CD14-positive monocyte (primary cell): Measurements from ENCODE around the gene TSHZ2. TPM values are rescaled to one million over a fixed set of nuclear protein-coding genes. Genes with fewer than 3 reads are reported as not detected.

Experiments
- DNase-seq, 3 donors: peaks; one replicate each; pipeline ENCODE4 v3.0.0-alpha.2; 2011 to 2022
- H2AFZ ChIP-seq: 2 replicates; pipeline ENCODE4 v1.6.0; 2012; ENCODE audit warnings: mild to moderate bottlenecking, low read depth, low read length, inconsistent platforms; ENCODE audit not compliant: insufficient read depth, poor library complexity, severe bottlenecking
- H3K27ac ChIP-seq, 2 donors: 1 replicate in 1 of 2; 2 replicates in 1 of 2; pipeline ENCODE4 v1.5.1; 2012 to 2013; ENCODE audit warnings: low read length in 2 of 2, control low read depth in 1 of 2, inconsistent platforms in 1 of 2, low read depth in 1 of 2, mild to moderate bottlenecking in 1 of 2
- H3K27me3 ChIP-seq, 2 donors: one replicate each; pipeline versions ENCODE4 v1.6.0 to v1.6.1; 2011 to 2013; ENCODE audit warnings: low read length in 2 of 2; ENCODE audit not compliant: control insufficient read depth in 2 of 2, insufficient read depth in 2 of 2
- H3K36me3 ChIP-seq, 2 donors: replicated peaks in 1 of 2; 1 replicate in 1 of 2; 2 replicates in 1 of 2; pipeline versions ENCODE4 v1.5.1 to v1.6.1; 2012 to 2013; ENCODE audit warnings: low read length in 2 of 2, control low read depth in 1 of 2, inconsistent platforms in 1 of 2, mild to moderate bottlenecking in 1 of 2; ENCODE audit not compliant: insufficient read depth in 2 of 2, control insufficient read depth in 1 of 2
- H3K4me1 ChIP-seq, 2 donors: 1 replicate in 1 of 2; 2 replicates in 1 of 2; pipeline versions ENCODE4 v1.5.1 to v1.6.1; 2012 to 2013; ENCODE audit warnings: low read length in 2 of 2, control low read depth in 1 of 2, inconsistent platforms in 1 of 2, mild to moderate bottlenecking in 1 of 2, moderate library complexity in 1 of 2; ENCODE audit not compliant: insufficient read depth in 2 of 2, control insufficient read depth in 1 of 2
- H3K4me2 ChIP-seq: replicated peaks from 2 replicates; pipeline ENCODE3; 2012; ENCODE audit warnings: low read length, moderate library complexity, mild to moderate bottlenecking; ENCODE audit not compliant: poor library complexity, severe bottlenecking; ENCODE audit errors: extremely low read depth
- H3K4me3 ChIP-seq, 3 experiments: fragments of 200-600 bp in 1 of 3; sonication (generic) in 1 of 3; replicated peaks in 1 of 3; 1 replicate in 2 of 3; 2 replicates in 1 of 3; pipeline ENCODE4 v1.5.1; 2011 to 2013; ENCODE audit warnings: low read length in 3 of 3, mild to moderate bottlenecking in 3 of 3, control low read depth in 2 of 3, low read depth in 2 of 3, inconsistent platforms in 1 of 3, moderate library complexity in 1 of 3
- H3K79me2 ChIP-seq: 2 replicates; pipeline ENCODE4 v1.6.0; 2012; ENCODE audit warnings: mild to moderate bottlenecking, control low read depth, inconsistent platforms, low read length, moderate library complexity; ENCODE audit not compliant: insufficient read depth
- H3K9ac ChIP-seq: 2 replicates; pipeline ENCODE4 v1.6.0; 2017; ENCODE audit warnings: low read length, mild to moderate bottlenecking; ENCODE audit not compliant: insufficient read depth, poor library complexity, severe bottlenecking
- H3K9me3 ChIP-seq, 2 donors: replicated peaks in 1 of 2; 1 replicate in 1 of 2; 2 replicates in 1 of 2; pipeline versions ENCODE4 v1.5.1 to v1.6.1; 2012 to 2013; ENCODE audit warnings: low read length in 2 of 2, control low read depth in 1 of 2; ENCODE audit not compliant: control insufficient read depth in 1 of 2, insufficient read depth in 1 of 2
- H4K20me1 ChIP-seq: 2 replicates; pipeline ENCODE4 v1.6.0; 2012; ENCODE audit warnings: mild to moderate bottlenecking, low read length, control low read depth, moderate library complexity; ENCODE audit not compliant: insufficient read depth
- H3K27ac Mint-ChIP-seq, 7 donors: one replicate each; pipeline ENCODE4 v1.8.0; 2020; ENCODE audit warnings: mild to moderate bottlenecking in 7 of 7, mixed read lengths in 7 of 7, moderate library complexity in 6 of 7, inconsistent platforms in 2 of 7
- H3K27me3 Mint-ChIP-seq, 3 donors: one replicate each; pipeline ENCODE4 v1.8.0; 2021 to 2022; ENCODE audit warnings: low read depth in 3 of 3, mild to moderate bottlenecking in 3 of 3, mixed read lengths in 3 of 3, moderate library complexity in 3 of 3, inconsistent platforms in 1 of 3
- H3K36me3 Mint-ChIP-seq, 2 donors: one replicate each; pipeline ENCODE4 v1.8.0; 2020; ENCODE audit warnings: mixed read lengths in 2 of 2, inconsistent platforms in 1 of 2, mild to moderate bottlenecking in 1 of 2
- H3K4me1 Mint-ChIP-seq: one replicate; pipeline ENCODE4 v1.8.0; 2020; ENCODE audit warnings: mild to moderate bottlenecking, mixed read lengths
- H3K4me3 Mint-ChIP-seq, 2 donors: one replicate each; pipeline ENCODE4 v1.8.0; 2020; ENCODE audit warnings: mild to moderate bottlenecking in 2 of 2, mixed read lengths in 2 of 2, moderate library complexity in 1 of 2
- H3K9me3 Mint-ChIP-seq, 7 donors: one replicate each; pipeline ENCODE4 v1.8.0; 2020 to 2022; ENCODE audit warnings: mixed read lengths in 7 of 7, mild to moderate bottlenecking in 6 of 7, moderate library complexity in 6 of 7, inconsistent platforms in 2 of 7
- CTCF ChIP-seq: fragments of 200-600 bp; IDR thresholded peaks from one replicate; pipeline ENCODE4 v1.8.0; 2022; ENCODE audit warnings: antibody characterized with exemption, mild to moderate bottlenecking
- WGBS: methylation state at CpG from one replicate; pipeline ENCODE4 v1.1.5; 2013; ENCODE audit warnings: missing lambda C conversion rate; ENCODE audit not compliant: insufficient coverage; 5-methylcytosine and 5-hydroxymethylcytosine counted together
- intact Hi-C, 2 donors: fragments of 100-400 bp; cut with micrococcal nuclease; formaldehyde crosslinking; loops; one replicate each; pipeline versions ENCODE4 v1.15.0 to v1.15.1; 2023
- polyA plus RNA-seq, 3 donors: library from polyadenylated mRNA; depleted of rRNA in 1 of 3; unstranded in 2 of 3; stranded (reverse) in 1 of 3; fragments of 300-500 nt in 2 of 3; fragments of >200 nt in 1 of 3; fragmentation: Illumina TruSeq in 2 of 3; gene quantifications; 1 replicate in 2 of 3; 2 replicates in 1 of 3; pipeline ENCODE4 v1.2.3, GENCODE V29; 2012 to 2021

Gene TSHZ2
- polyA plus RNA-seq, 3 donors = not detected

- H3K9ac ChIP-seq = no peak overlapping the region
- no peaks in the 10 kb centered on the region for H3K36me3 ChIP-seq
- intact Hi-C loops = no loop called here
- H3K4me1 ChIP-seq = no peaks in the 10 kb centered on the region
- Mint-ChIP-seq H3K27ac (no peak overlapping the region), H3K4me3 (no peak overlapping the region), H3K27me3 (peaks cover 0 to 1% (median 0%) of the 10 kb centered on the region in 3 donors), H3K4me1 (no peaks in the 10 kb centered on the region), H3K9me3 (peaks cover 0 to 2% (median 0%) of the 10 kb centered on the region in 7 donors), H3K36me3 (no peaks in the 10 kb centered on the region)
- no CpG with 5 or more reads among the region's 2 CpGs for WGBS
- no peaks in the 10 kb centered on the region for H4K20me1 ChIP-seq
- H2AFZ ChIP-seq = no peak overlapping the region
- no peak for DNase-seq
- no peak overlapping the region for H3K4me3 ChIP-seq
- no peaks in the 10 kb centered on the region for H3K27me3 ChIP-seq
- TF ChIP-seq CTCF = no peak
- H3K79me2 ChIP-seq = no peaks in the 10 kb centered on the region
- no peaks in the 10 kb centered on the region for H3K9me3 ChIP-seq
- no peak overlapping the region for H3K4me2 ChIP-seq
- H3K27ac ChIP-seq = no peak overlapping the region
Observed at GRCh38 chr20:53480913-53481312, 508.8 kb downstream of the TSHZ2 start.

- Histone ChIP-seq H2AFZ (no peak overlapping the region), H3K79me2 (no peaks in the 10 kb centered on the region), H3K36me3 (no peaks in the 10 kb centered on the region), H4K20me1 (no peaks in the 10 kb centered on the region), H3K4me1 (no peaks in the 10 kb centered on the region), H3K27ac (no peak overlapping the region), H3K4me3 (no peak overlapping the region), H3K27me3 (no peaks in the 10 kb centered on the region), H3K9ac (no peak overlapping the region), H3K4me2 (no peak overlapping the region), H3K9me3 (no peaks in the 10 kb centered on the region)
- no peak for TF ChIP-seq CTCF
- Mint-ChIP-seq H3K9me3 (peaks cover 0 to under 1% (median 0%) of the 10 kb centered on the region in 7 donors), H3K27me3 (peaks cover 3 to 10% (median 5%) of the 10 kb centered on the region in 3 donors), H3K4me3 (no peak overlapping the region), H3K4me1 (no peaks in the 10 kb centered on the region), H3K36me3 (no peaks in the 10 kb centered on the region), H3K27ac (no peak overlapping the region)
- DNase-seq = no peak
- 80% methylated on average over 2 of the region's 4 CpGs for WGBS
- intact Hi-C loops = no loop called here
Observed at GRCh38 chr20:53487461-53488200, 515.5 kb downstream of the TSHZ2 start.
